ENCODE measurements around the gene METTL26. TPM values are rescaled to one million over a fixed set of nuclear protein-coding genes. Genes with fewer than 3 reads are reported as not detected.
A peak's percentile ranks its signal among the peaks of the same experiment; 100 is the strongest.

METTL26 gene
- total and polyA plus RNA-seq, 9 of the 15 experiments (the other 6 are each of a cell fraction or from before 2014, with no cell fraction given) = 7.3 to 262 (median 80.9) TPM

DNA sequence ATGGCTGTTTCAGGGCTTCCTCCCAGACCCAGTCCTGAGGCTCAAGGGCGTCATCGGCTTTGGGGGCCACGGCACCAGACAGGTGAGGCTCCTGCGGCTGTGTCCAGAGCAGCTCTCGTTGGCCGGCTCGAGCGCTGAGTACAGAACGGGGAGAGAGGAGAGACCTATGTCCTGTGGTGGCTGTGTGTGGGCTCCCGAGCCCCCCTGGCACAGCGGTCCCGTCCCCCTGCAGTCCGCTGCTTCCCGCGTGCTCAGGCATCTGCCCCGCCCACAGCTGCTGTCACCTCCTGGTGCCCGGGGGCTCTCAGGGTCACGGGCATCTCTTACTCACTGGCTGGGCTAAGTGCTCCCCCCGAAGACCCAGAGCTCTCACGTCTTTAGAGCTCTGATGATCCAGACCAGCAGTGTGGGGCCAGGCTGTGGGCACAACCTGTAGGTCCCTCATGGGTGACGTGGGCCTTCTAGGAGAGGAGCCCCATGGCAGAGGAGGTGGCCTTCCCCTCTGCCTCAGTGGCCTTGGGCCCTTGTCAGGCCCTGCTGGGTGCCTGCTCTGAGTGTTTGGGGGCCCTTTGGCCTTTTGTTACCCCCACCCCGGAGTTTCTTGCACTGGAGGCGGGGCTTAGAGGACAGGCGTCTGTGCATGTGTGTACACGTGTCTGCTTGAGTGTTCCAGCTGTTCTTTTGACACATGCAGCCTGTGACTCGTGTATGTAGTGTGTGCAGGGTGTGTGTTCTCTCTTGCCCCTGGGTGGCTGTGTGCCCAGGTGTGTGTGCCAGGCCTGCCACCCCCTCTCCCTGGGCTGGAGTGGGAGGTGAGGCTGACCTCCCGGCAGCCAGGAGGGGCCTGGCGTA lies 16.6 kb upstream of the METTL26 start:
- WGBS (ENCODE audit: insufficient coverage, low coverage, missing lambda C conversion rate) = 59% methylated on average over 24 of the region's 28 CpGs
- H3K4me3 ChIP-seq = no peak overlapping the region
- ChIA-PET CTCF (ENCODE audit: low intra/inter-chr PET ratio) (no interaction called here), POLR2A (interaction anchor here (0.7 to 2.8 kb wide), 3 partner anchors 10 to 28 kb away, joined by 4 to 13 read pairs (median 4); partner anchors contain the start of genes MCRIP2, METTL26 and STUB1)
- peak overlapping the region in 1 of 2 experiments; percentile 47; a peak in 1 of 4 replicates for H3K9ac ChIP-seq (ENCODE audit: insufficient read depth in 1 of 2, low read depth in 2 of 2, low read length in 2 of 2)
- no peaks in the 10 kb centered on the region for H4K20me1 ChIP-seq (replicated peaks; ENCODE audit: control insufficient read depth, insufficient read depth, low read length)
- intact Hi-C loops (cut with micrococcal nuclease) (no loop called here), in situ Hi-C loops (cut with MboI) (no loop called here)
- H3K36me3 ChIP-seq (ENCODE audit: control insufficient read depth, insufficient read depth, low read length) = peaks cover 8% of the 10 kb centered on the region; the same call in 1 of the 3 replicates
- H3K79me2 ChIP-seq (ENCODE audit: control insufficient read depth, insufficient read depth, low read length) = no peaks in the 10 kb centered on the region
- ATAC-seq = no peak
- no peaks in the 10 kb centered on the region for H3K27me3 ChIP-seq (ENCODE audit: control insufficient read depth in 2 of 2, insufficient read depth in 2 of 2, low read length in 2 of 2)
- FAIRE-seq = no peak
- H2AFZ ChIP-seq (ENCODE audit: low read depth, low read length) = no peak overlapping the region
- no peak for DNase-seq (ENCODE audit: extremely low read depth in 1 of 4, low spot score in 3 of 4)
- no peaks in the 10 kb centered on the region for H3K9me1 ChIP-seq (ENCODE audit: control insufficient read depth, insufficient read depth, low read length)
- no TSS peak for BruUV-seq (replicated peaks)
- H3K9me3 ChIP-seq (replicated peaks; ENCODE audit: control insufficient read depth, insufficient read depth, low read depth, low read length) = no peaks in the 10 kb centered on the region
- H3K27ac ChIP-seq (ENCODE audit: extremely low read depth, low read depth, low read length) = no peak overlapping the region
- H3K4me1 ChIP-seq (replicated peaks in 1 of 2; ENCODE audit: control insufficient read depth in 2 of 2, insufficient read depth in 2 of 2, low read length in 2 of 2) = peaks cover 0 to 88% of the 10 kb centered on the region in 2 experiments; a peak in 2 of 5 replicates
- H3K4me2 ChIP-seq (ENCODE audit: insufficient read depth, low read length) = no peak overlapping the region
- no peak for TF ChIP-seq ZNF124 (CRISPR knock-in tag; IDR thresholded peaks at IDR 0.05)
- no peak for TF ChIP-seq ZBTB1 (CRISPR knock-in tag; IDR thresholded peaks at IDR 0.05; ENCODE audit: borderline replicate concordance, low read depth)
- no peak for TF ChIP-seq ZNF589 (CRISPR knock-in tag; IDR thresholded peaks at IDR 0.05; ENCODE audit: low read depth)
- TF ChIP-seq SAP30 (IDR thresholded peaks at IDR 0.05; ENCODE audit: borderline replicate concordance, insufficient read depth, low read depth, low read length, poor library complexity, severe bottlenecking) = no peak
- TF ChIP-seq, protein P1, sequence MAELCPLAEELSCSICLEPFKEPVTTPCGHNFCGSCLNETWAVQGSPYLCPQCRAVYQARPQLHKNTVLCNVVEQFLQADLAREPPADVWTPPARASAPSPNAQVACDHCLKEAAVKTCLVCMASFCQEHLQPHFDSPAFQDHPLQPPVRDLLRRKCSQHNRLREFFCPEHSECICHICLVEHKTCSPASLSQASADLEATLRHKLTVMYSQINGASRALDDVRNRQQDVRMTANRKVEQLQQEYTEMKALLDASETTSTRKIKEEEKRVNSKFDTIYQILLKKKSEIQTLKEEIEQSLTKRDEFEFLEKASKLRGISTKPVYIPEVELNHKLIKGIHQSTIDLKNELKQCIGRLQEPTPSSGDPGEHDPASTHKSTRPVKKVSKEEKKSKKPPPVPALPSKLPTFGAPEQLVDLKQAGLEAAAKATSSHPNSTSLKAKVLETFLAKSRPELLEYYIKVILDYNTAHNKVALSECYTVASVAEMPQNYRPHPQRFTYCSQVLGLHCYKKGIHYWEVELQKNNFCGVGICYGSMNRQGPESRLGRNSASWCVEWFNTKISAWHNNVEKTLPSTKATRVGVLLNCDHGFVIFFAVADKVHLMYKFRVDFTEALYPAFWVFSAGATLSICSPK (IDR thresholded peaks at IDR 0.05; ENCODE audit: borderline replicate concordance) = no peak
- TF ChIP-seq SMC3 (conservative IDR thresholded peaks at IDR 0.05; ENCODE audit: insufficient read depth, low read depth, low read length) = no peak
- TF ChIP-seq, protein P2, sequence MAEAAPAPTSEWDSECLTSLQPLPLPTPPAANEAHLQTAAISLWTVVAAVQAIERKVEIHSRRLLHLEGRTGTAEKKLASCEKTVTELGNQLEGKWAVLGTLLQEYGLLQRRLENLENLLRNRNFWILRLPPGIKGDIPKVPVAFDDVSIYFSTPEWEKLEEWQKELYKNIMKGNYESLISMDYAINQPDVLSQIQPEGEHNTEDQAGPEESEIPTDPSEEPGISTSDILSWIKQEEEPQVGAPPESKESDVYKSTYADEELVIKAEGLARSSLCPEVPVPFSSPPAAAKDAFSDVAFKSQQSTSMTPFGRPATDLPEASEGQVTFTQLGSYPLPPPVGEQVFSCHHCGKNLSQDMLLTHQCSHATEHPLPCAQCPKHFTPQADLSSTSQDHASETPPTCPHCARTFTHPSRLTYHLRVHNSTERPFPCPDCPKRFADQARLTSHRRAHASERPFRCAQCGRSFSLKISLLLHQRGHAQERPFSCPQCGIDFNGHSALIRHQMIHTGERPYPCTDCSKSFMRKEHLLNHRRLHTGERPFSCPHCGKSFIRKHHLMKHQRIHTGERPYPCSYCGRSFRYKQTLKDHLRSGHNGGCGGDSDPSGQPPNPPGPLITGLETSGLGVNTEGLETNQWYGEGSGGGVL (CRISPR knock-in tag; IDR thresholded peaks at IDR 0.05) = no peak
- TF ChIP-seq HNRNPL (IDR thresholded peaks at IDR 0.05; ENCODE audit: low read depth, low read length) = no peak
- no peak for TF ChIP-seq ETV1 (tag; conservative IDR thresholded peaks at IDR 0.05; ENCODE audit: low read depth)
- TF ChIP-seq MYC (IDR thresholded peaks at IDR 0.05; ENCODE audit: low read depth, low read length) = no peak
- no peak for TF ChIP-seq MYC (CRISPR knock-in tag; IDR thresholded peaks at IDR 0.05; ENCODE audit: borderline replicate concordance, low read depth)
- TF ChIP-seq RBM25 (IDR thresholded peaks at IDR 0.05; ENCODE audit: low read depth, low read length, severe bottlenecking) = no peak
- no peak for TF ChIP-seq JUN (IDR thresholded peaks at IDR 0.05; ENCODE audit: borderline replicate concordance, low read depth, low read length)
- TF ChIP-seq JUN (CRISPR knock-in tag; IDR thresholded peaks at IDR 0.05; ENCODE audit: borderline replicate concordance) = no peak
- no peak for TF ChIP-seq DPF2 (IDR thresholded peaks at IDR 0.05)
- no peak for TF ChIP-seq TOE1 (IDR thresholded peaks at IDR 0.05; ENCODE audit: borderline replicate concordance)
- TF ChIP-seq TOE1 (CRISPR knock-in tag; IDR thresholded peaks at IDR 0.05; ENCODE audit: borderline replicate concordance, low read depth) = no peak
- no peak for TF ChIP-seq NUFIP1 (IDR thresholded peaks at IDR 0.05; ENCODE audit: partially characterized antibody)
